H7 (cell line): ENCODE data around the gene MYL7. TPM values are rescaled to one million over a fixed set of nuclear protein-coding genes. Genes with fewer than 3 reads are reported as not detected.
A peak's percentile ranks its signal among the peaks of the same experiment; 100 is the strongest.

Experiments used
- DNase-seq: peaks from one replicate; pipeline ENCODE4 v3.0.0; 2012
- H3K27me3 ChIP-seq: 2 replicates; pipeline ENCODE4 v1.6.0; 2011; ENCODE audit warnings: mild to moderate bottlenecking, low read length; ENCODE audit not compliant: control insufficient read depth, insufficient read depth
- H3K36me3 ChIP-seq: replicated peaks from 2 replicates; pipeline ENCODE4 v1.5.1; 2011; ENCODE audit warnings: low read length; ENCODE audit not compliant: control insufficient read depth, insufficient read depth
- H3K4me3 ChIP-seq: 2 replicates; pipeline ENCODE4 v1.5.1; 2011; ENCODE audit warnings: low read depth, mild to moderate bottlenecking, control low read depth, low read length, moderate library complexity; ENCODE audit not compliant: insufficient read depth
- total RNA-seq: library from RNA; depleted of rRNA; stranded (reverse); fragments of >200 nt; shearing (Covaris generic); gene quantifications from 2 replicates; pipeline ENCODE4 v1.2.3, GENCODE V29; 2014

The MYL7 gene
- total RNA-seq, 1 experiment from 2014 or later, result 4.7 TPM

- no peak overlapping the region for H3K4me3 ChIP-seq
- DNase-seq, result peak; percentile 20
- H3K36me3 ChIP-seq, result no peaks in the 10 kb centered on the region
- peaks cover 15% of the 10 kb centered on the region for H3K27me3 ChIP-seq
Measured at GRCh38 chr7:44149571-44150465, 8.7 kb upstream of the MYL7 start.

- DNase-seq, result peak; percentile 12
- Histone ChIP-seq H3K36me3 (no peaks in the 10 kb centered on the region), H3K27me3 (peaks cover 21% of the 10 kb centered on the region), H3K4me3 (no peak overlapping the region)
Measured at GRCh38 chr7:44148961-44149536, 7.9 kb upstream of the MYL7 start.

- Histone ChIP-seq H3K36me3 (no peaks in the 10 kb centered on the region), H3K27me3 (peaks cover 25% of the 10 kb centered on the region), H3K4me3 (no peak overlapping the region)
- DNase-seq, result no peak
Measured at GRCh38 chr7:44148166-44148565, 7.0 kb upstream of the MYL7 start.

GRCh38 chr7:44147026-44147991 lies 6.2 kb upstream of the MYL7 start:
- H3K27me3 ChIP-seq, result peaks cover 25% of the 10 kb centered on the region
- no peaks in the 10 kb centered on the region for H3K36me3 ChIP-seq
- DNase-seq, result peak; percentile 74
- no peak overlapping the region for H3K4me3 ChIP-seq

GRCh38 chr7:44145969-44146911 lies 5.1 kb upstream of the MYL7 start:
- peaks cover 25% of the 10 kb centered on the region for H3K27me3 ChIP-seq
- peak overlapping the region; percentile 54 for H3K4me3 ChIP-seq
- DNase-seq, result peak; percentile 100
- H3K36me3 ChIP-seq, result no peaks in the 10 kb centered on the region

- Histone ChIP-seq H3K36me3 (no peaks in the 10 kb centered on the region), H3K27me3 (peaks cover 25% of the 10 kb centered on the region), H3K4me3 (peak overlapping the region; percentile 54)
- no peak for DNase-seq
Measured at GRCh38 chr7:44145479-44145968, 4.4 kb upstream of the MYL7 start.

GRCh38 chr7:44144968-44145478 lies 3.9 kb upstream of the MYL7 start:
- DNase-seq, result peak; percentile 81
- H3K4me3 ChIP-seq, result peak overlapping the region; percentile 54
- no peaks in the 10 kb centered on the region for H3K36me3 ChIP-seq
- peaks cover 25% of the 10 kb centered on the region for H3K27me3 ChIP-seq

- Histone ChIP-seq H3K27me3 (peaks cover 25% of the 10 kb centered on the region), H3K4me3 (no peak overlapping the region), H3K36me3 (no peaks in the 10 kb centered on the region)
- no peak for DNase-seq
Measured at GRCh38 chr7:44144426-44144967, 3.4 kb upstream of the MYL7 start.

GRCh38 chr7:44143646-44144250 lies 2.6 kb upstream of the MYL7 start:
- Histone ChIP-seq H3K27me3 (peaks cover 25% of the 10 kb centered on the region), H3K4me3 (no peak overlapping the region), H3K36me3 (no peaks in the 10 kb centered on the region)
- DNase-seq, result no peak

- Histone ChIP-seq H3K36me3 (no peaks in the 10 kb centered on the region), H3K4me3 (no peak overlapping the region), H3K27me3 (peaks cover 25% of the 10 kb centered on the region)
- no peak for DNase-seq
Measured at GRCh38 chr7:44142028-44142427, 896 bp upstream of the MYL7 start.

- no peak for DNase-seq
- no peak overlapping the region for H3K4me3 ChIP-seq
- peaks cover 16% of the 10 kb centered on the region for H3K27me3 ChIP-seq
- no peaks in the 10 kb centered on the region for H3K36me3 ChIP-seq
Measured at GRCh38 chr7:44140341-44140740, 791 bp downstream of the MYL7 start.

- Histone ChIP-seq H3K36me3 (no peaks in the 10 kb centered on the region), H3K4me3 (no peak overlapping the region), H3K27me3 (peaks cover 7% of the 10 kb centered on the region)
- DNase-seq, result no peak
Measured at GRCh38 chr7:44139311-44140010, 1.7 kb downstream of the MYL7 start.
